DOHH2 (cell line): ENCODE results near the gene DSP.

Experiments
- H3F3A ChIP-seq: fragments of 200-600 bp; sonication (generic), shearing (Covaris generic); 2 replicates; pipeline ENCODE4 v1.6.0; 2016; ENCODE audit warnings: antibody characterized with exemption, mild to moderate bottlenecking; ENCODE audit not compliant: control insufficient read depth, insufficient read depth
- H3K27ac ChIP-seq: fragments of 200-600 bp; sonication (generic); 2 replicates; pipeline ENCODE4 v1.5.1; 2014; ENCODE audit warnings: low read depth, mild to moderate bottlenecking, low read length, moderate library complexity
- H3K27me3 ChIP-seq: fragments of 200-600 bp; sonication (generic); 2 replicates; pipeline ENCODE4 v1.6.1; 2014; ENCODE audit warnings: mild to moderate bottlenecking, low read length, mixed read lengths; ENCODE audit not compliant: control insufficient read depth
- H3K36me3 ChIP-seq: fragments of 200-600 bp; sonication (generic); 2 replicates; pipeline ENCODE4 v1.6.1; 2014; ENCODE audit warnings: mild to moderate bottlenecking, low read length, moderate library complexity, mixed read lengths; ENCODE audit not compliant: control insufficient read depth
- H3K4me1 ChIP-seq: fragments of 200-600 bp; sonication (generic); 2 replicates; pipeline ENCODE4 v1.6.1; 2014; ENCODE audit warnings: mild to moderate bottlenecking, low read length, mixed read lengths; ENCODE audit not compliant: control insufficient read depth
- H3K4me2 ChIP-seq: fragments of 200-600 bp; sonication (generic); 2 replicates; pipeline ENCODE4 v1.6.0; 2014; ENCODE audit warnings: mild to moderate bottlenecking, low read length, moderate library complexity
- H3K4me3 ChIP-seq: fragments of 200-600 bp; sonication (generic); 2 replicates; pipeline ENCODE4 v1.5.1; 2014; ENCODE audit warnings: mild to moderate bottlenecking, low read length, mixed read lengths
- H3K79me2 ChIP-seq: fragments of 200-600 bp; sonication (generic); 2 replicates; pipeline ENCODE4 v1.6.1; 2014; ENCODE audit warnings: mild to moderate bottlenecking, low read length, mixed read lengths; ENCODE audit not compliant: control insufficient read depth
- H3K9me2 ChIP-seq: fragments of 200-600 bp; sonication (generic); replicated peaks from 2 replicates; pipeline ENCODE4 v1.6.1; 2014; ENCODE audit warnings: mild to moderate bottlenecking, low read length, mixed read lengths; ENCODE audit not compliant: control insufficient read depth
- H3K9me3 ChIP-seq: fragments of 200-600 bp; sonication (generic); 2 replicates; pipeline ENCODE4 v1.6.1; 2014; ENCODE audit warnings: antibody characterized with exemption, low read length, mixed read lengths; ENCODE audit not compliant: control insufficient read depth, insufficient read depth
- H4K20me1 ChIP-seq: fragments of 200-600 bp; sonication (generic); 2 replicates; pipeline ENCODE4 v1.6.0; 2014; ENCODE audit warnings: low read depth, mild to moderate bottlenecking, antibody characterized with exemption, low read length, moderate library complexity; ENCODE audit not compliant: control insufficient read depth, insufficient read depth
- EZH2phosphoT487 ChIP-seq: fragments of 200-600 bp; sonication (generic); IDR thresholded peaks from 2 replicates; pipeline ENCODE4 v1.6.1; 2017; ENCODE audit warnings: borderline replicate concordance, mild to moderate bottlenecking, antibody characterized with exemption, low read length, moderate library complexity, mixed read lengths
- TF ChIP-seq, protein P1 (sequence below): fragments of 200-600 bp; sonication (generic); IDR thresholded peaks from one replicate; pipeline ENCODE4 v1.5.1; 2014; ENCODE audit warnings: antibody characterized with exemption, mild to moderate bottlenecking, low read depth, low read length; ENCODE audit not compliant: poor library complexity, severe bottlenecking

Gene DSP

DNA sequence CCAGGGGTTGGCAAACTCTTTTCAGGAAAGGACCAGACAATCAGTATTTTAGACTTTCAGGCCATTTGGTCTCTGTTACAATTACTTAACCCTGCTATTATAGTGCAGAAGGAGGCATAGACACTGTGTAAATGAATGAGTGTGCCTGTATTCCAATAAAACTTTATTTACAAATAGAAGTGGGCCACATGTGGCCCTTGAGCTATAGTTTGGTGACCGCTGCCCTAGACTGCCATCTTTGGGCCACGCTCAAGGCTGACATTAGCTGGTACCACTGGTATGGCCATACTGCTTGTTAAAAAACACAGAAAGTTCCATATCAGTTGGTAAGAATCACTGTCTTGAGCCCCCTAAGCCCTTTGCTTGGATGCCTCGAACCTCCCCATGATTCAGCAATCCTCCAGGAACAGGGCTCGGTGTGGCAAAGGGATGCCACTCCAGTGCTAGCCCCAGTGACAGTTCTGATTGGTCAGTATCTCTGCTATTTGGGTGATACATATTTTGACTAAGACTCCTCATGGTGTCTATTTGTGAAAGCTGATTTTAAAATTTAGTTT is 25.2 kb downstream of the DSP start:
- no peak for TF ChIP-seq EZH2phosphoT487
- TF ChIP-seq, protein P1, sequence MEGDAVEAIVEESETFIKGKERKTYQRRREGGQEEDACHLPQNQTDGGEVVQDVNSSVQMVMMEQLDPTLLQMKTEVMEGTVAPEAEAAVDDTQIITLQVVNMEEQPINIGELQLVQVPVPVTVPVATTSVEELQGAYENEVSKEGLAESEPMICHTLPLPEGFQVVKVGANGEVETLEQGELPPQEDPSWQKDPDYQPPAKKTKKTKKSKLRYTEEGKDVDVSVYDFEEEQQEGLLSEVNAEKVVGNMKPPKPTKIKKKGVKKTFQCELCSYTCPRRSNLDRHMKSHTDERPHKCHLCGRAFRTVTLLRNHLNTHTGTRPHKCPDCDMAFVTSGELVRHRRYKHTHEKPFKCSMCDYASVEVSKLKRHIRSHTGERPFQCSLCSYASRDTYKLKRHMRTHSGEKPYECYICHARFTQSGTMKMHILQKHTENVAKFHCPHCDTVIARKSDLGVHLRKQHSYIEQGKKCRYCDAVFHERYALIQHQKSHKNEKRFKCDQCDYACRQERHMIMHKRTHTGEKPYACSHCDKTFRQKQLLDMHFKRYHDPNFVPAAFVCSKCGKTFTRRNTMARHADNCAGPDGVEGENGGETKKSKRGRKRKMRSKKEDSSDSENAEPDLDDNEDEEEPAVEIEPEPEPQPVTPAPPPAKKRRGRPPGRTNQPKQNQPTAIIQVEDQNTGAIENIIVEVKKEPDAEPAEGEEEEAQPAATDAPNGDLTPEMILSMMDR, result no peak
- no peaks in the 10 kb centered on the region for H3K36me3 ChIP-seq
- H3K27ac ChIP-seq, result no peak overlapping the region
- no peaks in the 10 kb centered on the region for H3K9me3 ChIP-seq
- H3K4me3 ChIP-seq, result no peak overlapping the region
- H4K20me1 ChIP-seq, result no peaks in the 10 kb centered on the region
- H3K4me1 ChIP-seq, result no peaks in the 10 kb centered on the region
- H3F3A ChIP-seq, result no peaks in the 10 kb centered on the region
- H3K27me3 ChIP-seq, result peaks cover 26% of the 10 kb centered on the region
- H3K79me2 ChIP-seq, result no peaks in the 10 kb centered on the region
- H3K9me2 ChIP-seq, result no peaks in the 10 kb centered on the region
- H3K4me2 ChIP-seq, result no peak overlapping the region

DNA sequence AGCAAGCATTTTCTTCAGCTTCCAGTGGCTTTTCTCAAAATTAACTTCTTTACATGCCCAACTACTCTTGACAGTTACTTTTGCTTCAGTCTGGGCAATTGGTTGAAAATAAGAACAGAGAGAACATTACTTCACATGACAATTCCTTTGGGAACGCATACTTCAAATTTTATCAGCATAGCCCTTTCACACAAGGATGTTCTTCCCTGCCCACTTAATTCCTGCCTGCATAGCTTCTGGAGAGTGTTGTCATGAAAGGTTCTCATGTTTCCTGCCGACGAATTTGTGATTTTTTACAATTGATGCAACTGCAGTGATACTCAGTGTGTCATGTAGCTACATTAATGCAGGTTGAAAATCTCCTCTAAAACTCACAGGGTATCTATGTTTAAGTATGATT is 26.6 kb downstream of the DSP start:
- no peaks in the 10 kb centered on the region for H3K9me3 ChIP-seq
- no peak overlapping the region for H3K4me3 ChIP-seq
- no peak overlapping the region for H3K27ac ChIP-seq
- H3F3A ChIP-seq, result no peaks in the 10 kb centered on the region
- no peaks in the 10 kb centered on the region for H3K36me3 ChIP-seq
- no peaks in the 10 kb centered on the region for H3K9me2 ChIP-seq
- peaks cover 31% of the 10 kb centered on the region for H3K27me3 ChIP-seq
- no peak overlapping the region for H3K4me2 ChIP-seq
- H3K4me1 ChIP-seq, result no peaks in the 10 kb centered on the region
- no peaks in the 10 kb centered on the region for H4K20me1 ChIP-seq
- no peak for TF ChIP-seq EZH2phosphoT487
- TF ChIP-seq, protein P1, result no peak
- H3K79me2 ChIP-seq, result no peaks in the 10 kb centered on the region

DNA sequence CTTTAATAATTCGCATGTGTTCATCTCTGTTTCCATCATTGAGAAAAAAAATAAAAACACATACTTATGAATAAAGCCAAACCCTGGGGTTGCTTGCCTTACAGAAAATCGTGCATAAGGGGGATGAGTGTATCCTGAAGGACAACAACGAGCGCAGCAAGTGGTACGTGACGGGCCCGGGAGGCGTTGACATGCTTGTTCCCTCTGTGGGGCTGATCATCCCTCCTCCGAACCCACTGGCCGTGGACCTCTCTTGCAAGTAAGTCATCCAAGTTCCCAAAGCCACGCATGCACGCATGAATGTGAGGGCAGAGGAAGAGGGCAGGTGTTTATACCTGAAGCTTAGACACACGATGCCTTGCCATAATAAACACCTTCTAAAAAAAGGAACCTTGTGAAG is 27.6 kb downstream of the DSP start:
- H3K4me3 ChIP-seq, result no peak overlapping the region
- TF ChIP-seq EZH2phosphoT487, result no peak
- TF ChIP-seq, protein P1, result no peak
- H3K9me3 ChIP-seq, result no peaks in the 10 kb centered on the region
- peaks cover 32% of the 10 kb centered on the region for H3K27me3 ChIP-seq
- H3K27ac ChIP-seq, result no peak overlapping the region
- no peaks in the 10 kb centered on the region for H3K9me2 ChIP-seq
- H3F3A ChIP-seq, result no peaks in the 10 kb centered on the region
- H3K4me2 ChIP-seq, result no peak overlapping the region
- no peaks in the 10 kb centered on the region for H3K36me3 ChIP-seq
- H3K4me1 ChIP-seq, result no peaks in the 10 kb centered on the region
- H3K79me2 ChIP-seq, result no peaks in the 10 kb centered on the region
- no peaks in the 10 kb centered on the region for H4K20me1 ChIP-seq
